ENCODE results near the gene OR5A1.
"Not testable (repeated sequence)": the region's sequence is repeated elsewhere in the genome, so short reads cannot be mapped to it uniquely, and the experiment has no call there.

Gene OR5A1

DNA sequence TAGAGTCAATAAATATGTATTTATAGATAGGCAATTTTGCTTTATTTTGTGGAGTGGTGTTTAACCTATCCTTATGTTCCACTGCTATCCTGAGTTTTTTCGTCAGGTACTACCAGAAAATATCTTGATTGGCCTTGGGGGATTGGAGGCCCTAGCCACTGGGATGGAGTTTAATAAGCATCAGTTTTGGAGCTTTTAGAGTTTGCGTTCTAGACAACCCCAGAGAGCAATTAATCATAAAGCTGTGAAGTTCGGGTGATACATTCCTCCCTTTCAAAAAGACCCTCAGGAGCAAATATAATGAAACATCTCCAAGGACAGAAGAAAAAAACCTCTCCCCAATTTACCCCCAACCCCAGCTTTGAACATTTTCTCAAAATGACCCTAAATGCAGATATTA is at the start of gene OR5A1:
TSS of gene OR5A1 (plus strand) at position 301 of the 400 bp plus-strand sequence. CDS start 6,700 bp downstream, outside the sequence.
- no peak for DNase-seq

- no peak for DNase-seq
Observed at GRCh38 chr11:59394186-59394585, 42.1 kb upstream of the OR5A1 start.

GRCh38 chr11:59400461-59401261 is 35.6 kb upstream of the OR5A1 start:
- DNase-seq = no peak

DNA sequence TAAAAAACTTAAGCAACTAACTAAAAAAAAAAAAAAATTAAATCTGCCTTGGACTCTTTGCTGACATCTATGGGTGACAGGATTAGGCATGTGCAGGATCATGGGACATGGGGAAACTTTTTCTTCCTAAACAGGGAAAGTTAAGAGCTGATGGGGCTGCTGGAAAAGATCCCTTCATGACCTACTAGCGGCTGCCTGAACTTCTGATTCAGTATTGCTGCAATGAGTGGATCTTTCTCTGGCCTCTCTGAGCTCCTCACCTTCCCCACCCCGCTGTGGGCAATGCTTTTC is 35.1 kb upstream of the OR5A1 start:
- DNase-seq = no peak

DNA sequence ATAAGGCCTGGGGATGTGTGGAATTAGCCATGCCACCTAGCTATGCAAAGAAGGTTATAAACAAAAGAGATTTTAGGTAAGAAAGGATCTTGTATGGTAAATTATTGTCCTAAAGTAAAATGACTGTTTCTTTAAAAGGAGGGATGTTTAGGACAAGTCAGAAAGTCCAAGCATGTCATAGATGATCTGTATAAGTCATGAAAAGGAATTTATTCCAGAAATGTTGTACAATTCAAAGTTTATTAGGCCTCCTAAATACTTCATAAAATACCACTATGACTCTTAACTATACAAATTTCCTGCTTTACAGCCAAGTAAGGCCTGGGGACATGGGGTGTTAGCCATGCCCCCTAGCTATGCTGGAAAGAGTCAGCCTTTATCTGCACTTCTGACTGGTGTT is 32.7 kb upstream of the OR5A1 start:
- no peak for DNase-seq

DNA sequence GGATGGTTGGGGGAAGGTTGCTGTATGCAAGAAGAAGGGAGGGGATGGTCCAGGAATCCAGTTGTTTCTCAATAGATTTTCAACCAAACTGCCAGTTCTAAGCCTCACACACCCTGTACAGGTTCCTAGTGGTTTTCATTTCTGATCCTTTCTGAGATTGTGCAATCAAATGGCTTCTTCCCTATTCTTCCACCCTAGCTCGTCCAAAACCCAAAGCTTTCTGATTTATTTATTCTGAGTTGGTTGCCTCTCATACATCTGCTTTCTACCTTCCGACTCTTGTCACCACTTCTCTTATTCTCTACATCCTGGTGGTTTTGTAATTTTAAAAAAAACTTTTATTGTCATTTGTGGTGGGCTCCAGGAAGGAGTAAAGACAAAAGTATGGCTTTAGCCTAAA is 22.6 kb upstream of the OR5A1 start:
- no peak for DNase-seq

DNA sequence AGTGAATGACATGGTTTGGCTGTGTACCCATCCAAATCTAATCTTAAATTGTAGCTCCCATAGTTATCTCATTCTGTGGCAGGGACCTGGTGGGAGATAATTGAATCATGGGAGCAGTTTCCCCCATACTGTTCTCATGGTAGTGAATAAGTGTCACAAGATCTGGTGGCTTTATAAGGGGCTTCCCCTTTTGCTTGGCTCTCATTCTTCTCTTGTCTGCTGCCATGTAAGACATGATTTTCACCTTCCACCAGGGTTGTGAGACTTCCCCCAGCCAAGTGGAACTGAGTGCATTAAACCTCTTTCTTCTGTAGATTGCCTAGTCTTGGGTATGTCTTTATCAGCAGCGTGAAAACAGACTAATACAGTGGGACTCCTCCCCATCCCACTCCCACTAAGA is 21.2 kb upstream of the OR5A1 start:
- DNase-seq = no peak

DNA sequence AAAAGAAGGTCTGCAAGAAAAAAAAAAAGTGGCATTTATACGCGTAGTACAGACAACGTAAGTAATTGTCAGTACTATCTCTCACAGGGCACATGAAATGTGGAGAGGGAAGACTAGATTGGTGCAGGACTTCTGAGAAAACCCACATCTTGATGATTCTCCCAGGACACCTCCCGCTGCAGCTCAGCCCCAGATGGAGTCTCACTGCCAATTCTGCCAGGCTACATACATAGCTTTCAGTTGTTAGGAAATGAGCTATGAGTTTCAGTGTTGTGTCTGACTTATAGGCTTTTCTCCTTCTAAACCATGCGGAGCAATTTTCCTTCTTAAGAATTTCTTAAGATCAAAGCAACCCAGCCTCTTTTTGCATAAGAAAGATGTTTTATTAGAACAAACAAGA is 19.7 kb upstream of the OR5A1 start:
- no peak for DNase-seq

GRCh38 chr11:59417023-59417422 is 19.2 kb upstream of the OR5A1 start:
- DNase-seq = no peak

DNA sequence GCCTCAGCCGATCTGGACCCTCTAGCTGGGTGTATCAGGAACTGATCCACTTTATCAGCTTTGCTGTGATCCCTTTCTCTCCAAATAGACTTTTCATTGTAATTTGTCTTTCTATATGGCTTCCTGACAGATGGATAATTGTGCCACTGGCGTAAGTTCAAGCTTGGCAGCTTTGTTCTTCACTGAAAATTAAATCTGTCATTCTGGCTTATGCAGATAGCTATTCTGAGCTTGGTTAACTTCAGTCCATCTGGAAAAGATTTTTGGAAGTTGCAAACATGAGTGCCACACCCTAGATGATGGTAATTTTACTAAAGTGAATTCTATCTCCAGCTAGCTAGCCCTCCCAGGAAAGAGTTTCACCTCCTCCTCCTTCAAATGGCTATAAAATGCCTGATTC is 18.1 kb upstream of the OR5A1 start:
- no peak for DNase-seq

DNA sequence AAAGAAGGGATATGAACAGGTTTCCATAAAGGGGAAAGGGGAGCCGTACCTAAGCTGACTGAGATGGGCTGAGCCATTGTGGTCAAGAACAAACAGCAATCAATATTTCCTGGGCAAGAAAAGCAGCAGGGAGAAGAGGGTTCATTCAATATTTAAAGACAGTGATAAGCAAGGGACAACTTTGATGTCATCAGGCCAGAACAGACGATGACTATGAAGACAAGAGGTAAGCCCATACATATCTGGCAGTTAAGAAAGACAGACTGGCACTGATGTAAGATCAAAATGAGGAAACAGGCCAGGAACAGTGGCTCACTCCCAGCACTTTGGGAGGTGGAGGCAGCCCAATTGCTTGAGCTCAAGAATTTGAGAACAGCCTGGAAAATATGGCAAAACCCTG is 12.4 kb upstream of the OR5A1 start:
- DNase-seq = no peak

DNA sequence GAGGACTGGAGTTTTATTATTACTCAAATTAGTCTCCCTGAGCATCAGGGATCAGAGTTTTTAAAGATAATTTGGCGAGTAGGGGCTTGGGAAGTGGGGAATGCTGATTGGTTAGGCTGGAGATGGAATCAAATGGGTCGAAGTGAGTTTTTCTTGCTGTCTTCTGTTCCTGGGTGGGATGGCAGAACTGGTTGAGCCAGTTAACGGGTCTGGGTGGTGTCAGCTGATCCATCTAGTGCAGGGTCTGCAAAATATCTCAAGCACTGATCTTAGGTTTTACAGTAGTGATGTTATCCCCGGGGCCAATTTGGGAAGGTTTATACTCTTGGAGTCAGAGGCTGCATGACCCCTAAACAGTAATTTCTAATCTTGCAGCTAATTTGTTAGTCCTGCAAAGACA is 11.1 kb upstream of the OR5A1 start:
- DNase-seq = no peak

- DNase-seq = peak in 1 of 2 experiments; percentile 33
Observed at GRCh38 chr11:59426361-59427067, 9.8 kb upstream of the OR5A1 start, which contains the start of gene OR5A2. Gene OR5A2 (minus strand): TSS chr11:59426413. CDS start chr11:59422953, 3,460 bp downstream.

GRCh38 chr11:59427068-59427382 is 9.2 kb upstream of the OR5A1 start:
- DNase-seq = no peak

GRCh38 chr11:59429924-59430516 is 6.2 kb upstream of the OR5A1 start:
- peak; percentile 30 to 55 for DNase-seq

GRCh38 chr11:59437770-59438169 is 1.5 kb downstream of the OR5A1 start:
- no peak for DNase-seq

GRCh38 chr11:59445624-59446023 is 9.4 kb downstream of the OR5A1 start:
- not testable (repeated sequence) for DNase-seq

GRCh38 chr11:59448484-59448883 is 12.2 kb downstream of the OR5A1 start:
- DNase-seq = no peak

DNA sequence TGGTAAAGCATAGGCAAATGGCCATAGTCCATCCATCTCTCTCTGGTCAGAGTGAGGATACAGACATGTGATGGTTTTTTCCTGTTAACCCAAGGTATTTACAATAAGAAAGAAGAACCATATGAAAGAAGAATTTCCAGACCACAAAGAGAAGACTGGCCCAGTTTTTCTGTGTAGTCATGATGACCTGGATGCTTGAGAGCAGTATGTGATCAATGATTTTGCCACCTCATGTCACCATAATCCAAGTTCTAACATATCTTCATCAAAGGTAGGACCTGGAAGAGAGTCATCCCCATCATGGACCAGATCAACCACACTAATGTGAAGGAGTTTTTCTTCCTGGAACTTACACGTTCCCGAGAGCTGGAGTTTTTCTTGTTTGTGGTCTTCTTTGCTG is 20.4 kb downstream of the OR5A1 start, which contains the start of gene OR4D6:
TSS of gene OR4D6 (plus strand) at position 301 of the 400 bp plus-strand sequence. CDS start at position 301, 0 bp downstream.
- DNase-seq = no peak

DNA sequence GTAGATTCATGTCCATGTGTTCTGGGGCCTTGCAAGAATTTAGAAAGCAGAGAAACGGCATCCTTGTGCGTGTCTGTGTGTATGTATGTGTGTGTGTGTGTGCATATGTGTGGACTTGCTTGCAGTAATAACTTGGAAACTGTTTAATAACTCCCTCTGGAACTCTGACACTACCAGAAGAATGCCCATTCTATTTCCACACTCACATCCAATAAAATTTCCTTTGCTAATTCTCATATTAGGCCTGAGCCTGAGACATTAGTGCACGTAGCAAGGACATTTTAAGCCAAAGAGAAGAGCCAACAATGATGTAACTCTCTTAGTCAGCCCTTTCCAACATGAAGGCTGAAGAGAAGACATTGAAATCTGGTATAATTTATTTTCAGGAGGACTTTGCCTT is 23.6 kb downstream of the OR5A1 start:
- DNase-seq = no peak

GRCh38 chr11:59463190-59463641 is 26.9 kb downstream of the OR5A1 start:
- DNase-seq = no peak

DNA sequence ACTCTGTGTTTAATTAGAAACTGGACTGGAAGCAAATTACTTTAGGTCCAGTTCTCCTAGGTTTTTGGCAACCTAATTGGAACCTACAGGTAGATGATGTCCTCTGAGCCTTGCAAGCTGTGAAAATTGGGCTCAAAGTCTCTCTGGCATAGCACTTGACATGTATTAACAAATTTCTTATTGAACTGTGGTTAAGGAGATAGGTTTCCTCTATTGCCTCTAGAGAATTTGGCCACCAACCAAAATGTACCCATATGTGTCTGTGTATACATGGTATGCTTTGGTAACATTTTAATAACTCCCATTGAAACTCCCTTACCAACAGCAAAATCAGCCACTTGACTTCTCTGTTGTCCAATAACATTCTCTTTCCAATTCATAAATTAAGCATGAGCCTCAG is 36.7 kb downstream of the OR5A1 start, which contains the start of gene OR4D10:
TSS of gene OR4D10 (plus strand) at position 301 of the 400 bp plus-strand sequence. CDS start 4,115 bp downstream, outside the sequence.
- no peak for DNase-seq

GRCh38 chr11:59475176-59475575 is 38.9 kb downstream of the OR5A1 start:
- DNase-seq = no peak

DNA sequence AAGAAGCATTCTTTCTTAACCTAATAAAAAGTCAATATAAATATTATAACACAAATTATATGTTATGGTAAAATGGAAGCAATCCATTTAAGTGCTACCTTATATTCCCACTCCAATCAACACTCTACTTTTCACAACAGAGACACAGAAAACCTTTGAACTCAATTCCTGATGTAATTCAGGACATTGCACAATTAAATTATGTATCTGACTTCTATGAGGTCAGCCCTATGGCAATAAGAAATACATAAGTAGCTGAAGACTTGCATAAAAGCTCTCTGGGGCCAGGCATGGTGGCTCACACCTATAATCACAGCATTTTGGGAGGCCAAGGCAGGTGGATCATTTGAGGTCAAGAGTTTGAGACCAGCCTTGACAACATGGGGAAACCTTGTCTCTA is 43.6 kb downstream of the OR5A1 start:
- no peak for DNase-seq

Measured in NCI-H1930 (cell line).